ENCODE measurements around the gene HOMER2. TPM values are rescaled to one million over a fixed set of nuclear protein-coding genes. Genes with fewer than 3 reads are reported as not detected.

The HOMER2 gene
- total RNA-seq, 2 donors from 2014 or later: 234 to 445 TPM

DNA sequence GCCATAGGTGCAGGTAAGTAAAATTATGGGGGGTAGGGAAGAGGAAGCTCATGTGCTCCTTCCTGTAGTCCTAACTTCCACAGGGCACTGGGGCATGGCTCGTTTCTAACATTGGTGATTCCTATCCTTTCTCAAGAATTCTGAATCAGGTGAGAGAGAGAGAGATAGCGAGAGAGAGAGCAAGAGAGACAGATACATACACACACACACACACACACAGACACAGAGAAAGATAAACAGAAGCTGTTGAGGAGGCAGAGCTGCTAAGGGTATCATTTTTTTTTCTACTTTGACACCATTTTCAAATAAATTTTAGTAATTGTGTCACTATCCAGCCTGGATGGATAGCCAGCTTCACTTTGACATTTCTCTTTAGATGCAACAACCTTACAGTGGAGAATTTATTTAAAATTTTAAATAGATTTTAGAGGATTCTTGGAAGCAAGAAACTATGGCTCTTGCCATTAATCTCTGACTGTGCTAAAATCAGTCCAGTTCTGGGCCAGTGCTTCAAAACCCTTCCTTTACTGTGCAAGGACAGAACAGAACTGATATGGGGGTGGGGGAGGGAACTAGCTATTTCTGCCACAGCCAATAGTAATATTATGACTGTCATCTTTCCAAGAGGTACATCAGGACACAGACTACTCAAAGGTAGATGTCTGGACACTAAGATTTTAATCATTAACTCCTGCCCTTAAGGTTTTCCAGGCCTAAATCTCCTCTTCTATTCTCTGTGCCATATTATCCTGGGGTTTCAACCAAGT, 18.9 kb upstream of the HOMER2 start:
- Histone ChIP-seq H3K36me3 (no peaks in the 10 kb centered on the region), H3K4me3 (no peak overlapping the region), H3K9me3 (no peaks in the 10 kb centered on the region), H3K27me3 (replicated peaks; ENCODE audit: insufficient read depth) (no peaks in the 10 kb centered on the region), H3K27ac (no peak overlapping the region), H3K4me1 (replicated peaks) (no peaks in the 10 kb centered on the region)
- intact Hi-C loops (cut with DNase I): no loop called here
- DNase-seq (ENCODE audit: low spot score): no peak
- TF ChIP-seq POLR2AphosphoS5 (IDR thresholded peaks at IDR 0.05) (no peak), POLR2A (IDR thresholded peaks at IDR 0.05) (no peak)
- TF ChIP-seq, protein P1, sequence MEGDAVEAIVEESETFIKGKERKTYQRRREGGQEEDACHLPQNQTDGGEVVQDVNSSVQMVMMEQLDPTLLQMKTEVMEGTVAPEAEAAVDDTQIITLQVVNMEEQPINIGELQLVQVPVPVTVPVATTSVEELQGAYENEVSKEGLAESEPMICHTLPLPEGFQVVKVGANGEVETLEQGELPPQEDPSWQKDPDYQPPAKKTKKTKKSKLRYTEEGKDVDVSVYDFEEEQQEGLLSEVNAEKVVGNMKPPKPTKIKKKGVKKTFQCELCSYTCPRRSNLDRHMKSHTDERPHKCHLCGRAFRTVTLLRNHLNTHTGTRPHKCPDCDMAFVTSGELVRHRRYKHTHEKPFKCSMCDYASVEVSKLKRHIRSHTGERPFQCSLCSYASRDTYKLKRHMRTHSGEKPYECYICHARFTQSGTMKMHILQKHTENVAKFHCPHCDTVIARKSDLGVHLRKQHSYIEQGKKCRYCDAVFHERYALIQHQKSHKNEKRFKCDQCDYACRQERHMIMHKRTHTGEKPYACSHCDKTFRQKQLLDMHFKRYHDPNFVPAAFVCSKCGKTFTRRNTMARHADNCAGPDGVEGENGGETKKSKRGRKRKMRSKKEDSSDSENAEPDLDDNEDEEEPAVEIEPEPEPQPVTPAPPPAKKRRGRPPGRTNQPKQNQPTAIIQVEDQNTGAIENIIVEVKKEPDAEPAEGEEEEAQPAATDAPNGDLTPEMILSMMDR (IDR thresholded peaks at IDR 0.05): no peak
- WGBS: 68% methylated on average over 2 of the region's 2 CpGs

DNA sequence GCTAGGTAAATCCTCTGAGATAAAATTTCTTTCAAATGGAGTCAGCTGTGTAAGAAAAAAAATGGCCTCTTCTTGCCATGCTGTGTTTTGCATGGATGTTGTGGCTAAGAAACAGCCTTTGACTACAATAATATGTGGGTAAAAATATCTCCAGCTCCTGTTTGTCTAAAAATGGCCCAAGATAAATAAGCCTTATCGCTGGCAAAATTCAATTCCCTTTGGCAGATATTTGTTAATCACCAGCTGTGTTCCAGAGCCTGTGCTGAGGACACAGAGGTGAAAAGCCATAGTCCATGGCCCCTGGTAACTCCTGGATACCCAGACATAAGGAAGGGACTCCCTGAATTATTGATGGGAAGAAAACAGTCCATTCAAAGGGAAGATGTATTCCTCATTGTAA, 18.2 kb upstream of the HOMER2 start:
- 22% methylated on average over 1 of the region's 1 CpG for WGBS
- H3K36me3 ChIP-seq: no peaks in the 10 kb centered on the region
- H3K4me1 ChIP-seq (replicated peaks): no peaks in the 10 kb centered on the region
- H3K27me3 ChIP-seq (replicated peaks; ENCODE audit: insufficient read depth): no peaks in the 10 kb centered on the region
- intact Hi-C loops (cut with DNase I): no loop called here
- H3K4me3 ChIP-seq: no peak overlapping the region
- TF ChIP-seq POLR2A (IDR thresholded peaks at IDR 0.05) (no peak), POLR2AphosphoS5 (IDR thresholded peaks at IDR 0.05) (no peak)
- TF ChIP-seq, protein P1 (IDR thresholded peaks at IDR 0.05): no peak
- no peaks in the 10 kb centered on the region for H3K9me3 ChIP-seq
- no peak for DNase-seq (ENCODE audit: low spot score)
- H3K27ac ChIP-seq: no peak overlapping the region

DNA sequence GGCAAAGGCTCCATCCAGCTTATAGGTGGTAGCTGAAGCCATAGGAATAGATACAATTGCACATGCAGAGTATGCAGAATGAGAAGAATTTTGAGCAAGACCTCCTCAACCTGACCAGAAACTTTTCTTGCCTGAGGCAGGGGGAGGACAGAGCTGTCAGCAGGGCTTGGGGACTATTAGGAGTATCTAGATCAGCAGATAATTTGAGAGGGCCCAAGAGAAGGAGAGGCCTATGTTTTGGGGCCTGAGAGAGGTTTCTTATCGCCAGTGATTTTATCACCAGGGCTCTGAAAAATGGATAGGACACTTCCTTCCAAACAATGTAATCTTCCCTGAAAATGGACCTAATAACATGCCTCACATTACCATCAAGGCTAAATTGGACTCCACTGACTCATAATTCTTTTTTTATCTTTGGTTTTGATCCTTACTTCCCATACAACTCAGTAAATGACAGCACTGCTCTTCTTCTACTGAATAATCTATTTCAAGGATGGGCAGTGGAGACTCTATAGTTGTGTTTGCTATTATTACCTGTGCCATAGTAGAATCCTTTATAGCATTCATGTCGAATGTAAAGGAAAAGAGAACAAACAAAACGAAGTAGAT, 17.7 kb upstream of the HOMER2 start:
- Histone ChIP-seq H3K4me3 (no peak overlapping the region), H3K9me3 (no peaks in the 10 kb centered on the region), H3K27me3 (replicated peaks; ENCODE audit: insufficient read depth) (no peaks in the 10 kb centered on the region), H3K27ac (no peak overlapping the region), H3K36me3 (no peaks in the 10 kb centered on the region), H3K4me1 (replicated peaks) (no peaks in the 10 kb centered on the region)
- 16% methylated on average over 3 of the region's 3 CpGs for WGBS
- DNase-seq (ENCODE audit: low spot score): no peak
- intact Hi-C loops (cut with DNase I): no loop called here
- TF ChIP-seq, protein P1 (IDR thresholded peaks at IDR 0.05): no peak
- no peak for TF ChIP-seq POLR2AphosphoS5 (IDR thresholded peaks at IDR 0.05)
- no peak for TF ChIP-seq POLR2A (IDR thresholded peaks at IDR 0.05)

DNA sequence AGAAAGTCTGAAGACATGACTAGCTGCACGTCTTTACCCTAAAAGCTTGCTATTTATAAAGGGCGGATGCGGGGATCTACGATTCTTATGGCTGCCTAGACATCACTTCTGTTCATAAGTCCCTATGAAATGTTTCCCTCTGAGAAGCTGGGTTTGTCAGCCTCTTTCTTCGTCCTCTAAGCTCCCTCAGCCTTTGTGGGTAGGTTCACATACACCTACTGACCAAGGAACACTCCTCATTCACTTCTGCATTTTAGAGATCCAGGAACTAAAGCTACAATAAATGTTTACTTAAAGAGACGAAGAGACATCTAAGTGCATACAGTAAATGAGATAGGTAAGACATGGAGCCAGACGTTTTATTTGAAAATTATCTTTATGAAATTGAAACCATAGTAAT, 16.8 kb upstream of the HOMER2 start:
- TF ChIP-seq, protein P1 (IDR thresholded peaks at IDR 0.05): no peak
- TF ChIP-seq POLR2AphosphoS5 (IDR thresholded peaks at IDR 0.05): no peak
- TF ChIP-seq POLR2A (IDR thresholded peaks at IDR 0.05): no peak
- H3K4me3 ChIP-seq: no peak overlapping the region

DNA sequence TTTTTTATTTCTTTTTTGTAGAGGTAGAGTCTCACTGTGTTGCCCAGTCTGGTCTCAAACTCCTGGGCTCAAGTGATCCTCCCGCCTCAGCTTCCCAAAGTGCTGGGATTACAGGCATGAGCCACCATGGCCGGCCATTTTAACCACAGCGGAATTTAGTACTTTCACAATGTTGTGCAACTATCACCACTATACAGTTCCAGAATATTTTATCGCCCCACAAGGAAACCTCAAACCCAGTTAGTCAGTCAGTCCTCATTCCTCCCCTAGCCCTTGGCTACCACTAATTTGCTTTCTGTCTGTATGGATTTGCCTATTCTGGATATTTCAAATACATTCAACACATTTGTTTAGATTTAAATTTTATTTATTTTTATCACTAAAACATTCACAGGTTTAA, 15.5 kb upstream of the HOMER2 start:
- H3K27me3 ChIP-seq (replicated peaks; ENCODE audit: insufficient read depth): no peaks in the 10 kb centered on the region
- no peak overlapping the region for H3K27ac ChIP-seq
- no peaks in the 10 kb centered on the region for H3K9me3 ChIP-seq
- intact Hi-C loops (cut with DNase I): no loop called here
- WGBS: 87% methylated on average over 4 of the region's 4 CpGs
- TF ChIP-seq, protein P1 (IDR thresholded peaks at IDR 0.05): no peak
- TF ChIP-seq POLR2A (IDR thresholded peaks at IDR 0.05) (no peak), POLR2AphosphoS5 (IDR thresholded peaks at IDR 0.05) (no peak)
- H3K36me3 ChIP-seq: no peaks in the 10 kb centered on the region
- H3K4me1 ChIP-seq (replicated peaks): no peaks in the 10 kb centered on the region
- no peak for DNase-seq (ENCODE audit: low spot score)
- H3K4me3 ChIP-seq: no peak overlapping the region

More for the DNA sequence above, 16.8 kb upstream of the HOMER2 start:
- H3K27ac ChIP-seq: no peak overlapping the region
- no peaks in the 10 kb centered on the region for H3K36me3 ChIP-seq
- intact Hi-C loops (cut with DNase I): no loop called here
- WGBS: 65% methylated on average over 7 of the region's 7 CpGs
- no peak for DNase-seq (ENCODE audit: low spot score)
- no peaks in the 10 kb centered on the region for H3K9me3 ChIP-seq
- no peaks in the 10 kb centered on the region for H3K4me1 ChIP-seq (replicated peaks)
- H3K27me3 ChIP-seq (replicated peaks; ENCODE audit: insufficient read depth): no peaks in the 10 kb centered on the region

Measured in prostate gland (tissue), 2 donors.